Body of pancreas (tissue), 4 donors: ENCODE measurements around the gene ACSF2.

Experiments
- POLR2A ChIP-seq, 3 donors: fragments of 450-650 bp; IDR thresholded peaks; one replicate each; pipeline ENCODE4 v1.6.1; 2016; ENCODE audit warnings: antibody characterized with exemption in 3 of 3, mild to moderate bottlenecking in 2 of 3
- TF ChIP-seq, protein P1 (sequence below), 7 experiments: fragments of 450-650 bp in 4 of 7; fragments of 200-600 bp in 3 of 7; sonication (generic) in 3 of 7; IDR thresholded peaks; one replicate each; pipeline ENCODE4 v1.5.1; 2016 to 2019; ENCODE audit warnings: antibody characterized with exemption in 7 of 7

DNA sequence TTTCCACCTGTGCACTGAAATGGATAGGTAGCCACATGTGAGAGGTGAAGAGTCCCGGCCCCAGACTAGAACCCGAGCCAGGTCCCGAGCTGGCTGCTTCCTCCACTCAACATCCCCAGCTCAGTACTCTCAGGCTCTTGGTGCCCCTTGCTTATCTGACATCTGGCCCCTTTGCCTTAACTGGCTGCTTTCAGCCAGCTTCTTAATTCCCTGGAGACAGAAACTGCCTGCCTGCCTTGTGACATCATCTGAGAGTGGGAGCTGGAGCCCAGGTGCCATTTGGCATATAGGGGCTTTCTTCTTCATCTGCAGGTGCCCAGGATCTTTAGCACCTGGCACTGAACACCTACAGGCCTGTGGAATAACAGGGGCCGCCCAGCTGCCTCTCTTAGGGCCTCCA lies 33.7 kb downstream of the ACSF2 start:
- TF ChIP-seq, protein P1, sequence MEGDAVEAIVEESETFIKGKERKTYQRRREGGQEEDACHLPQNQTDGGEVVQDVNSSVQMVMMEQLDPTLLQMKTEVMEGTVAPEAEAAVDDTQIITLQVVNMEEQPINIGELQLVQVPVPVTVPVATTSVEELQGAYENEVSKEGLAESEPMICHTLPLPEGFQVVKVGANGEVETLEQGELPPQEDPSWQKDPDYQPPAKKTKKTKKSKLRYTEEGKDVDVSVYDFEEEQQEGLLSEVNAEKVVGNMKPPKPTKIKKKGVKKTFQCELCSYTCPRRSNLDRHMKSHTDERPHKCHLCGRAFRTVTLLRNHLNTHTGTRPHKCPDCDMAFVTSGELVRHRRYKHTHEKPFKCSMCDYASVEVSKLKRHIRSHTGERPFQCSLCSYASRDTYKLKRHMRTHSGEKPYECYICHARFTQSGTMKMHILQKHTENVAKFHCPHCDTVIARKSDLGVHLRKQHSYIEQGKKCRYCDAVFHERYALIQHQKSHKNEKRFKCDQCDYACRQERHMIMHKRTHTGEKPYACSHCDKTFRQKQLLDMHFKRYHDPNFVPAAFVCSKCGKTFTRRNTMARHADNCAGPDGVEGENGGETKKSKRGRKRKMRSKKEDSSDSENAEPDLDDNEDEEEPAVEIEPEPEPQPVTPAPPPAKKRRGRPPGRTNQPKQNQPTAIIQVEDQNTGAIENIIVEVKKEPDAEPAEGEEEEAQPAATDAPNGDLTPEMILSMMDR (IDR thresholded peaks at IDR 0.05): no peak
- no peak for TF ChIP-seq POLR2A (IDR thresholded peaks at IDR 0.05)
